Measurements from ENCODE around the gene DHX34.

DHX34 gene

GRCh38 chr19:47402504-47402903 lies 53.4 kb downstream of the DHX34 start:
- Histone ChIP-seq H3K9me2 (replicated peaks; ENCODE audit: insufficient read depth, low read length) (no peaks in the 10 kb centered on the region), H3K27ac (ENCODE audit: low read depth, low read length) (no peak overlapping the region), H3K79me2 (ENCODE audit: insufficient read depth, low read length) (no peaks in the 10 kb centered on the region), H3K36me3 (ENCODE audit: low read length) (no peaks in the 10 kb centered on the region), H2AFZ (ENCODE audit: low read depth, low read length, severe bottlenecking) (no peak overlapping the region), H3K4me3 (ENCODE audit: insufficient read depth, low read length, poor library complexity, severe bottlenecking) (no peak overlapping the region), H4K20me1 (ENCODE audit: low read depth, low read length) (no peaks in the 10 kb centered on the region), H3K9me3 (ENCODE audit: insufficient read depth, low read length) (no peaks in the 10 kb centered on the region), H3K9ac (ENCODE audit: low read length) (no peak overlapping the region), H3K4me2 (ENCODE audit: low read depth, low read length, poor library complexity, severe bottlenecking) (no peak overlapping the region), H3F3A (ENCODE audit: insufficient read depth) (no peaks in the 10 kb centered on the region), H3K27me3 (ENCODE audit: low read length) (no peaks in the 10 kb centered on the region)
- TF ChIP-seq CTCF (IDR thresholded peaks at IDR 0.05; ENCODE audit: insufficient read depth, low read length, poor library complexity, severe bottlenecking): no peak
- no peak for TF ChIP-seq EZH2phosphoT487 (conservative IDR thresholded peaks at IDR 0.05; ENCODE audit: low read length)

- Histone ChIP-seq H3K27me3 (ENCODE audit: low read length) (no peaks in the 10 kb centered on the region), H3K27ac (ENCODE audit: low read depth, low read length) (no peak overlapping the region), H3K9ac (ENCODE audit: low read length) (no peak overlapping the region), H3K79me2 (ENCODE audit: insufficient read depth, low read length) (no peaks in the 10 kb centered on the region), H4K20me1 (ENCODE audit: low read depth, low read length) (no peaks in the 10 kb centered on the region), H2AFZ (ENCODE audit: low read depth, low read length, severe bottlenecking) (no peak overlapping the region), H3F3A (ENCODE audit: insufficient read depth) (no peaks in the 10 kb centered on the region), H3K9me2 (replicated peaks; ENCODE audit: insufficient read depth, low read length) (no peaks in the 10 kb centered on the region), H3K4me3 (ENCODE audit: insufficient read depth, low read length, poor library complexity, severe bottlenecking) (no peak overlapping the region), H3K4me2 (ENCODE audit: low read depth, low read length, poor library complexity, severe bottlenecking) (no peak overlapping the region), H3K36me3 (ENCODE audit: low read length) (no peaks in the 10 kb centered on the region), H3K9me3 (ENCODE audit: insufficient read depth, low read length) (no peaks in the 10 kb centered on the region)
- TF ChIP-seq EZH2phosphoT487 (conservative IDR thresholded peaks at IDR 0.05; ENCODE audit: low read length): no peak
- TF ChIP-seq CTCF (IDR thresholded peaks at IDR 0.05; ENCODE audit: insufficient read depth, low read length, poor library complexity, severe bottlenecking): no peak
These were observed 55.5 kb downstream of the DHX34 start for GRCh38 chr19:47404334-47405196.

GRCh38 chr19:47405197-47405550 lies 56.1 kb downstream of the DHX34 start:
- Histone ChIP-seq H3K9ac (ENCODE audit: low read length) (no peak overlapping the region), H3F3A (ENCODE audit: insufficient read depth) (no peaks in the 10 kb centered on the region), H3K36me3 (ENCODE audit: low read length) (no peaks in the 10 kb centered on the region), H3K9me3 (ENCODE audit: insufficient read depth, low read length) (no peaks in the 10 kb centered on the region), H3K4me3 (ENCODE audit: insufficient read depth, low read length, poor library complexity, severe bottlenecking) (no peak overlapping the region), H3K4me2 (ENCODE audit: low read depth, low read length, poor library complexity, severe bottlenecking) (no peak overlapping the region), H3K27me3 (ENCODE audit: low read length) (no peaks in the 10 kb centered on the region), H3K27ac (ENCODE audit: low read depth, low read length) (no peak overlapping the region), H3K9me2 (replicated peaks; ENCODE audit: insufficient read depth, low read length) (no peaks in the 10 kb centered on the region), H3K79me2 (ENCODE audit: insufficient read depth, low read length) (no peaks in the 10 kb centered on the region), H4K20me1 (ENCODE audit: low read depth, low read length) (no peaks in the 10 kb centered on the region), H2AFZ (ENCODE audit: low read depth, low read length, severe bottlenecking) (no peak overlapping the region)
- TF ChIP-seq EZH2phosphoT487 (conservative IDR thresholded peaks at IDR 0.05; ENCODE audit: low read length): no peak
- TF ChIP-seq CTCF (IDR thresholded peaks at IDR 0.05; ENCODE audit: insufficient read depth, low read length, poor library complexity, severe bottlenecking): no peak

Measured in SU-DHL-6 (cell line).